ENCODE results near the gene NAPSA.
"Not testable (repeated sequence)": the region's sequence is repeated elsewhere in the genome, so short reads cannot be mapped to it uniquely, and the experiment has no call there.

NAPSA gene

DNA sequence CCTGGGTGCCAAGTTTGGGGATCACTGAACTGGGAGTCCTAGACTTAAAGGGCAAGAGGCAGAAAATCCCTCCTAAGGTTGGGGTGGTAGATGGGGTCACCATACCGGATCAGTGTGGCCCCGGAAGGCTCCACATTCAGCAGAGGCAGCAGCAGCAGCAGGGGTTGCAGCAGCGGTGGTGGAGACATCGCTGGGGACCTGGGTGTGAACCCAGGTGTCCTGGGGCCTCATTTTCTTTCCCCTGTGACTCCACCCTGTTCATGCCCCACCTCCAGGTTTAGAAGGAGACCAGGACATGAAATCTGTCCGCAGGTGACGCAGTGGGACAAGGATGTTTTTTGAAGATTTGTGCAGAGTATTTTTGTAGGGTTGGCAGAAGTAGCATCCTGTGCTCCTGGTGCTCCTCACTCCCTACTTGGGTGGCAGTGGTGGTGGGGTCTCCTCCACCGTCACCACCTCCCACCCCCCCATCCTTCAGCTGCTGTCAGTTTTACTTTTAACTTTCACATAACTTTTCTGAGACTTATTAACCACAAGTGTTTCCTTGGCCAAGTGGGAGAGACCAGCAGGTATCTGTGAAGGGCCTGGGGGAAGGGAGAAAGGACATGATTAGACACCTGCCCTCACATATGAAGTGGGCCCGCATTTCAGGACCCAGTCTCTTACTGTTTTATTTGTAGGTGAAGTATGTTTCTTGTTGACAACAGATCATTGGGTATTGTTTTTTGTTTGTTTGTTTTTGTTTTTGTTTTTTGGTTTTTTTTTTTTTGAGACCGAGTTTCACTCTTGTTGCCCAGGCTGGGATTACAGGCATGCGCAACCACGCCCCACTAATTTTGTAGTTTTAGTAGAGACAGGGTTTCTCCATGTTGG is at the start of gene NAPSA:
Gene NAPSA (minus strand): TSS at position 206 of the 873 bp plus-strand sequence. CDS start 18 bp downstream, at position 188.
- DNase-seq, result peak; percentile 54

- DNase-seq, result no peak
These were observed 48.1 kb upstream of the NAPSA start for GRCh38 chr19:50413531-50413930.

DNA sequence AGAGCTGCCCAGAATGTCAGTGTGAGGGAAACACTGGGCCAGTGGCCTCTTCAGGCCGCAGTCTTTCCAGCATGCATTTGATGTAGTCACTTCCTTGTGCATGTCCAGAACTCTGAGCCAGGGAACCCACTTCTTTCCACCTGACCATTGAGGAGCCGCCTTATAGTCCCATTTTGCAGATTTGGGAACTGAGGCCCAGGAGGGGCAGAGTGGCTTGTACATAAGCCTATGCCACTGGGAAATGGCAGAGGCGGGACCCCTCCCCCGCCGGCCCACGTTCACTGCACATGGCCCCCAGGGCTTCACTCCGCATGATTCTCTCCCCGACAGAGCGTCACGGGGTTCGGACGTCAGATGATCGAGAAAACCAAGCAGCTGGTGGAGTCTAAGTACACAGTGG is 47.7 kb upstream of the NAPSA start:
- no peak for DNase-seq

DNA sequence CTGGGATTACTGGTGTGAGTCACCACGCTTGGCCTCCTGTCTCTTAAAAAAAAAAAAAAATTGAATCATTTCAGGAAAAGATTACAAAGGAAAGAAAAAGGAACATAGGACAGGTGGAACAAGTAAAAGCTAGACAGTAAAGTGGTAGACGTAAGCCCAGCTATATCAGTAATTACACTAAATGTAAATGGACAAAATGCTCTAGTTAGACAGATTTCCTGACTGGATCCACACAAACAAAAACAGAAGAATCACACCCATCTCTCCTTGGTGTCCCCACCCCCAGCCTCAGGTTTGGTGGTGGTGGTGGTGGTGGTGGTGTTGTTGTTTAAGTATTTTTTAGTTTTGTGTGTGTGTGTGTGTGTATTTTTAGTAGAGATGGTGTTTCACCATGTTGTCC is 47.0 kb upstream of the NAPSA start:
- no peak for DNase-seq

DNA sequence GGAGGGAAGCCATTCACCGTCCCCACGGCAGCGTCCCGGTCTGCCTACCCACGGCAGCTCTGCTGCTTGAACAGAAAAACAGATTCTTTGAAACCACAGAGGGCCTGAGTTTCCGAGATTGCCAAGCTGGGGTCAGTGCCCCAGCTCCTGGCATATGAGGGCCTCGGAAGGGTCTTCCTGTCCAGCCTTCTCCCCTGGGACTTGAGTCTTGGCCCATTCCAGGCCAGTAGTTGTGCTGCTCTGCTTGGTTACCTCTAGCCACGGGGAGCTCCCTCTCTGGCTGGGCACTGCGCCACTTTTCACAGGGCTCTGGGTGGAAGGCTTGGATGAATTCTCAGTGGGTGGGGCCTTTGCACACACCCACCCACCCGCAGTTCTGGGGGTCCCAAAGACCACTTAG is 44.7 kb upstream of the NAPSA start:
- no peak for DNase-seq

DNA sequence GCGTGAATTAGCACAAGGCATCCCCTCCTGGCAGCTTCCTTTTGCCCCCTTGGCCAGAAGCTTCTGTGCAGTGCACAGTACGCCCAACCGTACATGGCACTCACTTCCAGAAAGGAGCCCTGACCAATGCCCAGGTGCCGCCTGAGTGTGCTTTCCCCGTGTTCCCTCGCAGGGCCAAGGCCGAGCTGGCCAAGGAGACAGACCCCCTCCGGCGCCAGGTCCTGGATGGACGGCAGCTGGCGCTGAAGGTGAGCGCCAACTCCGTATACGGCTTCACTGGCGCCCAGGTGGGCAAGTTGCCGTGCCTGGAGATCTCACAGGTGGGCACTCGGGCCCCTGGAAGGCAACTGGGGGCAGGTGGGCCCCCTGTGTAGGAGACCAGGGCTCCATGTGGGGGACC is 43.9 kb upstream of the NAPSA start:
- DNase-seq, result no peak

GRCh38 chr19:50406829-50407228 is 41.4 kb upstream of the NAPSA start:
- DNase-seq, result no peak

- DNase-seq, result no peak
These were observed 40.8 kb upstream of the NAPSA start for GRCh38 chr19:50406156-50406820.

DNA sequence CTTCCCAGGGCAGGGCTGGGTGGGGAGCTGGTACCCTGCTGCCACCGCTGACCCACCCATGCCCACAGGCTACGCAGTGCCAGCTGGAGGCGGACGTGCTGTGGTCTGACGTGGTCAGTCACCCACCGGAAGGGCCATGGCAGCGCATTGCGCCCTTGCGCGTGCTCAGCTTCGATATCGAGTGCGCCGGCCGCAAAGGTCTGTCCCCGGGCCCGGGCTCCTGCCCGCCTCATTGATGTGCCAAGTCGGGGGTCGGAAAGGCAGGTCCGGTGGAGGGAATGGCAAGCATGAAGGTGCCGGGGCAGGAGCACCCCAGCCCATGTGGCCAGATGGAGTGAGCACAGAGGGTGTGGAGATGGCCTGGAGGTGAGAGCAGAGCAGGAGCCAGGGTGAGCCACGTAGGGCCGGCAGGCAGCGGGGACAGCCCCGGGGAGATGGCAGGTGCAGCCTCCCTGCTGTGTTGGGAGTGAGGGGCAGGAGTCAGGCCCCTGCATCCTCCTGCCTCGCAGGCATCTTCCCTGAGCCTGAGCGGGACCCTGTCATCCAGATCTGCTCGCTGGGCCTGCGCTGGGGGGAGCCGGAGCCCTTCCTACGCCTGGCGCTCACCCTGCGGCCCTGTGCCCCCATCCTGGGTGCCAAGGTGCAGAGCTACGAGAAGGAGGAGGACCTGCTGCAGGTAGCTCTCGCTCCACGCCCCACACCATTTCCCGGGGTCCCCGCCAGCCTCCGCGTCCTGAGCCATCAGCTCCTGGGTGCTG is 37.3 kb upstream of the NAPSA start:
- DNase-seq, result no peak

DNA sequence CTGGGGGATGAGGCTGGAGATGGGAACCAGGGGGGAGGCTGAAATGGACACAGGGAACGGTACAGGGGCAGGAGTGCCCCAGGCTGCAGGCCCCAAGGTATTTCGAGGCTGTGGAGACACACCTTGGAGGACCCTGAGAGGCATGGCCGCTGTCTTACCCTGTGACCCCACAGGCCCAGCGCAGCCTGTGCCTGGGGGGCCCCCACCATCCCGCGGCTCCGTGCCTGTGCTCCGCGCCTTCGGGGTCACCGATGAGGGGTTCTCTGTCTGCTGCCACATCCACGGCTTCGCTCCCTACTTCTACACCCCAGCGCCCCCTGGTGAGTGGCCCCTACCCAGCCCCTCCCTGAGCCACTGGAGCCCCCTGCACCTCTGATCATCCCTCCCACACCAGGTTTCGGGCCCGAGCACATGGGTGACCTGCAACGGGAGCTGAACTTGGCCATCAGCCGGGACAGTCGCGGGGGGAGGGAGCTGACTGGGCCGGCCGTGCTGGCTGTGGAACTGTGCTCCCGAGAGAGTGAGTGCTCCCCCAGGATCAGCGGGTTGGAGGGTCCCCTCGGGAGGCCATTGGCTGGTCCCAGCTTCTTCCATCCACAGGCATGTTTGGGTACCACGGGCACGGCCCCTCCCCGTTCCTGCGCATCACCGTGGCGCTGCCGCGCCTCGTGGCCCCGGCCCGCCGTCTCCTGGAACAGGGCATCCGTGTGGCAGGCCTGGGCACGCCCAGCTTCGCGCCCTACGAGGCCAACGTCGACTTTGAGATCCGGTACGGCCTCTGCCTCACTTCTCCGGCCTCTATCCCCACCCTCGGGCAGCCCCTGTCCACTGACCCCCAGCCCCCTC is 36.4 kb upstream of the NAPSA start:
- no peak for DNase-seq

- no peak for DNase-seq
These were observed 33.9 kb upstream of the NAPSA start for GRCh38 chr19:50399368-50399745.

- DNase-seq, result no peak
These were observed 33.4 kb upstream of the NAPSA start for GRCh38 chr19:50398675-50399367.

DNA sequence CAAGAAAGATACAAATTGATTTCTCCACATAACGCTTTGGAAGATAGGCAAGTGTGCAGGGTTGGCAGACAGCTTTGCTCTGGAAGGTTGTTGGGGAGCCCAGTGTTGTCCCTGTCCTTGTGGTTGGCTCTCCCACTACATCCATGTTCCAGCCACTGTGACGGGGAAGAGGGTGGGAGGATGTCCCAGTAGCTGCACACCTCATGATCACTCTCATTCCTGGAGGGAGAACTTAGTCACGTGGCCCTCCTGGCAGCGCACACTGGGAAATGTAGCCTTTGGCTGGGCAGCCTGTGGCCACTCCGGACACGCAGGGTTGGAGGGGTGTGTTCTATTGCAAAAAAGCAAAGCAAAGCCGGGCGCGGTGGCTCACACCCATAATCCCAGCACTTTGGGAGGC is 28.6 kb upstream of the NAPSA start:
- DNase-seq, result no peak

DNA sequence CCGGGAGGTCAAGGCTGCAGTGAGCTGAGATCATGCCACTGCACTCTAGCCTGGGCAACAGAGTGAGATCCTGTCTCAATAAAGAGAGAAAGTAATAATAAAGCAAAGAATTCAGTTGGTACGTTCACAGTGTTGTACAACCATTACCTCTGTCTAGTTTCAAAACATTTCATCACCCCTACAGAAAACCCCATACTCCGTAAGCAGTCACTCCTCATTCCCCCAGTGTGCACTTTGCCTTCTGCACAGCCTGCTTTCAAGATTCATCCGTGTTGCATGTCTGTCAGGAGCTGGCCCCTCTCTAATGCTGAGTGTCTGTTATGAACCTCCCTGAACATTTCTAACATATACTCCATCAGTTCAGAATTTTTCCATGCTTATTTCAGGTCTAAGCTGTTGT is 28.1 kb upstream of the NAPSA start:
- no peak for DNase-seq

- DNase-seq, result no peak
These were observed 27.3 kb upstream of the NAPSA start for GRCh38 chr19:50392759-50393158.

- DNase-seq, result not testable (repeated sequence)
These were observed 25.5 kb upstream of the NAPSA start for GRCh38 chr19:50390952-50391351.

GRCh38 chr19:50390295-50390694 is 24.9 kb upstream of the NAPSA start:
- not testable (repeated sequence) for DNase-seq

- no peak for DNase-seq
These were observed 22.4 kb upstream of the NAPSA start for GRCh38 chr19:50387868-50388245.

- no peak for DNase-seq
These were observed 21.9 kb upstream of the NAPSA start for GRCh38 chr19:50387176-50387867.

DNA sequence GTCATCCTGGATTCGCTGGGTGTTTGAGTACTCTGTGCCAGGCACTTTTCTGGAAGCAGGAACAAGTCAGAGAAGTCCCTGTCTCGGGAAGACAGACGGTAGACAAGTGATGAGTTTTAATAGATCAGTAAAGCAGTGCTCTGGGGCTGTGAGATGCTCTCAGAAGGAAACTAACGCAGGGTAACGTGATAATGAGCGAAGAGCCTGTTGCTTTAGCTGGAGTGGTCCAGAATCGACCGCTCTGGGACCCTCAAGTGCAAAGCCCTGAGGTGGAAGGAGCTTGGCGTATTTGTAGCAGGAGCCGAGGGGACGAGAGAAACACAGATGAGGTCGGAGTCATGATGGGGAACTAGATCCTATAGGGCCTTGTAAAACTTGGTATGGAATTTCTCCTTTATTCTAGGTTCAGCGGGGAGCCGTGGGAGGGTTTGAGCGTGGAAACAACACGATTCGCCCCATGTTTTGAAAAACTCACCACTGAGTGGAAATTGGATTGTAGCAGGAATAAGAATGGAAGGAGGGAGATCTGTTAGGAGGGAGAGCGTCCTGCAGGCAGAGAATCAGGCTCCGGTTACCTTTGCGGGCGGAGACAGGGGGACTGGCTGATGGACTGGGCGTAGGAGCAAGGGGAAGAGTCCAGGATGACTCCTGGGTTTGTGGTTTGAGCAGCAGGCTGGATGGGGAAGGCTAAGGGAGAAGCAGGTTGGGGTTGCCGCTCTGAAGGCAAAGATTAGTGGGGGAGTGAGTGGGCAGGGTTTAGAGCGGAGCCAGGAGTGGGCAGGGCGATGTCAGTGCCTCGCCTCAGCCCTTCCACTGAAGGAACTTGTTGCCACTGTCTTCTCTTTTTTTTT is 19.5 kb upstream of the NAPSA start:
- DNase-seq, result no peak

Data from stimulated activated CD8-positive, alpha-beta memory T cell treated with anti-CD3 and anti-CD28 coated beads, Interleukin-4, amount 100 ng/mL, for 48 hours (primary cell).